Measurements from ENCODE around the gene WFDC2.

Gene WFDC2

DNA sequence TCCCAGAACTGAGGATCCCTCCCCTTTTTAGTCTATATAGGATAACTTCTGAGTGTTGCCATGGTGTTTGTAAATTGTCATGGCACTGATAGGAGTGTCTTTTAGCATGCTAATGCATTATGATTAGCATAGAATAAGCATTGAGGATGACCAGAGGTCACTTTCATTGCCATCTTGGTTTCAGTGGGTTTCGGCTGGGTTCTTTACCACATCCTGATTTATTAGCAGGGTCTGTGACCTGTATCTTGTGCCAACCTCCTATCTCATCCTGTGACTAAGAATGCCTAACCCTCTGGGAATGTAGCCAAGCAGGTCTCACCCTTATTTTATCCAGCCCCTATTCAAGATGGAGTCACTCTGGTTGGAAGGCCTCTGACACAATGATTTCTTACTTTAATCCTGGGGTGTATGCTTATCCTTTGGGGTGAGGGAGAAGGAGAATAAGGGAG is 19.6 kb downstream of the WFDC2 start:
- no peak for DNase-seq (ENCODE audit: extremely low read depth in 1 of 2, low read depth in 1 of 2)

DNA sequence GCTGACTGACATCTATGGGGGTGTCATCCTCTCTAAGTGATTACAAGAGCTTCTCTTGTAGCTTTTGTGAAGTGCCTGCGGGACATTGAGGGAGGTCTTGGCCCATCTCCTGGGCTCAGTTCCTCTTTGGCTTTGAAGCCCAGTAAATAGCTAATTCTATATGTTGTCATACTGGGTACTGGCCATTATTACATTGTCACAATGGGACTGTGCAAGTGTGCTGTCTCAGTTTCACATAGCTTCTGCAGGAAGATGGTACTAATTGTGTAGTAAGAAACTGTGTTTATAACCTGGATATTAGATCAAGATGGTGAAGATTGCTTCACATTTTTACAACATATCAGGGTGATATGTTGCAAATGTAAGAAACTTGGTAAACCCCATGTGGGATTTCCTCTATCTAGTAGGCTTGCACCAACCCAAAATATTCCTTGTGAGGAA is 26.0 kb downstream of the WFDC2 start:
- DNase-seq (ENCODE audit: extremely low read depth in 1 of 2, low read depth in 1 of 2): no peak

DNA sequence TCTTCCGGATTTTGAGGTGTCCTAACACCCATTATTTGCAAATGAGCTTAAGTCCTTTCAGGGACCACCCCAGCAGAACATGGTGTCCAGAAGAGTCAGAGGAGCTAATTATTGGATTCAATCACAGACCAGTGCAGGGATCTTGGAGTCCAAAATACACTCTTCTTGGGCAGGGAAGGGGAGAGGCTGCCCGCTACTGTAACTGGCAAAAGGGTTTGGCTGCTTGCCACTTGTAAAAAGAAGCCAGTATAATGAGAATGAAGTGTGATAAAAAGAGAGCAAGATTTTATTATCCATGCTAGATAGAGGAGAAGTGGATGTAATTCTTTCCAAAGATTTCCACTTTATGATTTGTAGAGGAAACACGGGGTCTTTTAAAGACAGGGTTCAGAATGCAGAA is 26.6 kb downstream of the WFDC2 start:
- DNase-seq (ENCODE audit: extremely low read depth in 1 of 2, low read depth in 1 of 2): no peak

GRCh38 chr20:45497971-45498494 is 28.5 kb downstream of the WFDC2 start:
- DNase-seq (ENCODE audit: extremely low read depth in 1 of 2, low read depth in 1 of 2): no peak

- DNase-seq (ENCODE audit: extremely low read depth in 1 of 2, low read depth in 1 of 2): no peak
These were observed 30.5 kb downstream of the WFDC2 start for GRCh38 chr20:45500022-45500421.

GRCh38 chr20:45501600-45501999 is 32.0 kb downstream of the WFDC2 start:
- DNase-seq (ENCODE audit: extremely low read depth in 1 of 2, low read depth in 1 of 2): no peak

DNA sequence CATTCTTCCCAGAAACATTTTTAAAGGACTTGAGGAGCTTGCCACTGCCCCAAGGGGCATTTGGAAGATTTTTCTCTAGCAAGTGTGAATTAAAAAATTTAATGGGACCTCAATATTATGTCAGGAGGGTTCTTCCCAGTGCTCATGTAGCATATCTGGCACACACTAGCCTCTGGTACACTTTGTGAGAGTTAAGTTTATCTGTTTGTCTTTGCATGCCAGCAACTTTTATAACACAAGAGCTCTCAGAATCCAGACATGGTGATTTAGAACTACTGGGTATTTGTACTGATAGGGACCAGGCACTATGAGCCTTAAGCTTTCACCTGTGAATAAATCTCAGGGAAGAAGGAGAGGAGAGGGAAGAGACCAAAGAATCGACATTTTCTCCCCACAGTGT is 33.0 kb downstream of the WFDC2 start:
- no peak for DNase-seq (ENCODE audit: extremely low read depth in 1 of 2, low read depth in 1 of 2)

GRCh38 chr20:45503403-45503802 is 33.9 kb downstream of the WFDC2 start:
- DNase-seq (ENCODE audit: extremely low read depth in 1 of 2, low read depth in 1 of 2): no peak

- no peak for DNase-seq (ENCODE audit: extremely low read depth in 1 of 2, low read depth in 1 of 2)
These were observed 36.8 kb downstream of the WFDC2 start for GRCh38 chr20:45506398-45506797.

- DNase-seq (ENCODE audit: extremely low read depth in 1 of 2, low read depth in 1 of 2): no peak
These were observed 37.7 kb downstream of the WFDC2 start for GRCh38 chr20:45507011-45507820.

- DNase-seq (ENCODE audit: extremely low read depth in 1 of 2, low read depth in 1 of 2): no peak
These were observed 38.7 kb downstream of the WFDC2 start for GRCh38 chr20:45508068-45508886.

GRCh38 chr20:45509091-45509490 is 39.5 kb downstream of the WFDC2 start:
- no peak for DNase-seq (ENCODE audit: extremely low read depth in 1 of 2, low read depth in 1 of 2)

DNA sequence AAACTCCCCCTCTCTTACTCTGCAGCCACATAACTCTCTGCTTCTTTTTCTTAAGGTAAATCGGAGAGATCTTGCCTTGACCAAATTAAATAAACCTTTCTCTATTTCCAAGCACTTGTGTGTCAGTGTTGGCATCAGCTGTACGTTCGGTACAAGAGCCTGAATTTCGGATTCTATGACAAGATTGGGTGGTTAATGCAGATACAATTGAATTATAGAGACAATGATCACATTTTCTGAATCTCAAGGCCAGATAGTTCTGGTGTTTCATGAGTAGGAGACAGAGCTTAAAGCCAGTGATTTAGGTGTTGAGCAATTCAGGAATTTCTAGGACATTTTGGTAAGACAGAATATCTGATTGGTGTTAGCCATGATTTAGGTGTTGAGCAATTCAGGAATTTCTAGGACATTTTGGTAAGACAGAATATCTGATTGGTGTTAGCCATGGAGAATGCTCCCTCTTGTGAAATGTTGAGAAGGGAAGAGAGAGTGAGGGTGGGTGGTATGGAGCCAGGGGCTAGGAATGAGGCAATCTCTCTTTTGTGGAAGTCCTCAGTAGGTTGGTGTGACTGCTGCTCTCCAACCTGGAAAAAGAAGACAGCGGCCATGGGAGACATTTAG is 40.8 kb downstream of the WFDC2 start:
- no peak for DNase-seq (ENCODE audit: extremely low read depth in 1 of 2, low read depth in 1 of 2)

DNA sequence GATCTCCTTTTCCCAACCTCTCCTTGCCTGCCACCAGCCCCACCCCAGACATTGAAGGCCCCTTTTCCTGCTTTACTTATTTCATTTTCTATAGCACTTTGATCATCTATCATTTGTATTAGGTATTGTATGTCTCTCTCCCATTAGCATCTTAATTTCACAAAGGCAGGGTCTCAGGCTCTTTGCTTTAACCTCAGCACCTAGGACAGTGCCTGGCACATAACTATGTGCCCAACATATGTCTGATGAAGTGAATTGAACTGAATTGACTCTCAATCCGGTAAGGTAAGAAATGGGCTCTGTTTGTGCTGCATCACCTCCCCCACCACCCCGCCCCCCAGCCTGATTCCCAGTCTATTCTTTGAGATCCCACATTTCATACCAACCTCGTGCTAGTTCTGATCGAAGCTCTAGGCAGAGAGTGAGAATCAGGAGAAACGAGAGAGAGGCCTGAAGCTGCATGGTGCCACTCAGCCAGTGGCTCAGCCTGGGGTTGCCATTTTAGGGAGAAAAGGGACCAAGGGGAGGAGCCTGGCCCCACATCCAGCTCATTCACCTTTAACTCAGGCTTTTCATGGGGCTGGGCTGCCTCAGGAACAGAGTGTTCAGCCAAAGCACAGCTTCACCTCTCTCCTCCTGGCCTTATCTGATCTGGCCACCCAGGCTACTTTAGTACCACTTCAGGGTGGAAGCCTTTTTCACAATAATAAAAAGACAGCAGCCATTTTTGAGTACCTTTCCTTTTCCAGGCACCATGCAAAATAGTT is 45.8 kb downstream of the WFDC2 start, which contains the start of gene SPINT3:
Gene SPINT3, minus strand, starts transcription at position 476 of the 767 bp plus-strand sequence. Its CDS starts 14 bp downstream, at position 462.
- no peak for DNase-seq (ENCODE audit: extremely low read depth in 1 of 2, low read depth in 1 of 2)

DNA sequence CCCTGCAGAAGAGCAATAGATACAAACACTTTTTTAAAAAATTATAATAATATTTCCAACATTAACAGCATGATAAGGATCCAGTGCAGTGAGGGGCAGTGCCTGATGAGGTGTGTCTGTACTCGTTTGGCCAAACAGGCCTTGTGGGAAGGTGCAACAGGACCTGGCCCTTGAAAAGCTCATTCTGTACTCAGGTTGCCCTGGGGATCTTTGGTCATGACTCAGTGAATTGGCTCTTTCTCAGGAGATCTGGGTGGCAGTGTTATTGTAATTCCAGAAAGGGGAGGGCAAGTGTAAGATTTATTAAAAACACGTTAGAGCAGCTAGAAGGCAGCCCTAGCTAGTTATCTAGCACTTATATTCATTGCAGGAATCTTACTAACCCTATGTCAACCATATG is 48.7 kb downstream of the WFDC2 start:
- DNase-seq (ENCODE audit: extremely low read depth in 1 of 2, low read depth in 1 of 2): no peak

GRCh38 chr20:45523821-45524220 is 54.3 kb downstream of the WFDC2 start:
- no peak for DNase-seq (ENCODE audit: extremely low read depth in 1 of 2, low read depth in 1 of 2)

- no peak for DNase-seq (ENCODE audit: extremely low read depth in 1 of 2, low read depth in 1 of 2)
These were observed 57.7 kb downstream of the WFDC2 start for GRCh38 chr20:45527294-45527693.

Measured in activated CD8-positive, alpha-beta memory T cell treated with anti-CD3 and anti-CD28 coated beads for 1 hour (primary cell).